Measurements from ENCODE around the gene CRK. TPM values are rescaled to one million over a fixed set of nuclear protein-coding genes. Genes with fewer than 3 reads are reported as not detected.

Gene CRK
- total and polyA plus RNA-seq, 10 of the 15 experiments (the other 5 are each of a cell fraction or from before 2014, with no cell fraction given) = 11.1 to 23.8 (median 20.5) TPM

DNA sequence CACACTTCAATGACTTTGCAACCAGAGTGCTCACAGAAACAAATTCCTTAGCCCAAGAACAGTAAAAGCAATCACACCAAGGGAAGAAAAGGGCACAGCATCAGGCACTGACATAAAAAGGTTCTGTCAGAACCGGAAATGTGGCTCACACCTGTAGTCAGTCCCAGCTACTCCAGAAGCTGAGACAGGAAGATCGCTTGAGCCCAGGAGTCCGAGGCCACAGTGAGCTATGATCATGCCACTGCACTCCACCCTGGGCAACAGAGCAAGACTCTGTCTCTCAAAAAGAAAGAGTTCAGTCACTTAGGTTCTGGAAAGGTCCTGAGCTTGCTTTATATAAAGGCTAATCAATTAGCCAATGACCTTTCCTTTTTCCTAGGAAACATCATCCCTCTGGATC, 78.7 kb downstream of the CRK start:
- H3K79me2 ChIP-seq (ENCODE audit: control insufficient read depth, insufficient read depth, low read length) = peaks cover 96% of the 10 kb centered on the region
- H3K27me3 ChIP-seq (replicated peaks in 1 of 2; ENCODE audit: control insufficient read depth in 2 of 2, insufficient read depth in 2 of 2, low read length in 1 of 2) = no peaks in the 10 kb centered on the region
- H3K9me3 ChIP-seq (replicated peaks; ENCODE audit: control insufficient read depth, insufficient read depth, low read length) = no peaks in the 10 kb centered on the region
- intact Hi-C loops (cut with micrococcal nuclease; ENCODE audit: unreplicated experiment) (no loop called here), in situ Hi-C loops (cut with MboI) (no loop called here)
- POLR2A ChIA-PET = interaction anchor here (0.6 to 2.0 kb wide), 11 partner anchors 10 to 184 kb away, joined by 3 to 18 read pairs (median 5); partner anchors contain the start of gene YWHAE
- H3K36me3 ChIP-seq (ENCODE audit: control insufficient read depth in 2 of 2, insufficient read depth in 2 of 2, low read length in 1 of 2) = peaks cover 9 to 17% of the 10 kb centered on the region in 2 experiments
- ATAC-seq (no peak), DNase-seq (ENCODE audit: low read depth, low spot score) (no peak), FAIRE-seq (no peak)
- H3K4me1 ChIP-seq (ENCODE audit: control insufficient read depth, insufficient read depth, low read length) = peaks cover 75% of the 10 kb centered on the region
- RAD21 ChIA-PET (ENCODE audit: unreplicated experiment) = interaction anchor here (0.9 to 2.9 kb wide), 4 partner anchors 12 to 23 kb away, joined by 3 to 14 read pairs (median 6); partner anchors contain the start of gene YWHAE
- 6% methylated on average over 3 of the region's 3 CpGs for WGBS (ENCODE audit: insufficient coverage, insufficient replicate concordance, low lambda C conversion rate, missing lambda C conversion rate)
- BruUV-seq (replicated peaks) = no TSS peak
- CTCF ChIA-PET = interaction anchor here (0.6 to 4.7 kb wide), 10 partner anchors 8 to 155 kb away, joined by 3 to 42 read pairs (median 4); no protein-coding TSS in a partner anchor
- no peak overlapping the region for H2AFZ ChIP-seq (ENCODE audit: control insufficient read depth, low read depth, low read length)
- H3K9ac ChIP-seq (ENCODE audit: control insufficient read depth, insufficient read depth, low read length) = no peak overlapping the region
- peak overlapping the region; percentile 71 for H3K4me2 ChIP-seq (ENCODE audit: control insufficient read depth, insufficient read depth)
- SMC1A ChIA-PET (ENCODE audit: uncharacterized antibody, unreplicated experiment) = interaction anchor here (1.4 to 6.7 kb wide), 7 partner anchors 11 to 139 kb away, joined by 3 to 61 read pairs (median 7); partner anchors contain the start of gene INPP5K
- H3K4me3 ChIP-seq = peak overlapping the region; percentile 6; the same call in 1 of the 2 replicates
- peak overlapping the region; percentile 67 for H3K27ac ChIP-seq (ENCODE audit: control insufficient read depth, insufficient read depth)
- peaks cover 37% of the 10 kb centered on the region for H4K20me1 ChIP-seq (ENCODE audit: control insufficient read depth, insufficient read depth)
- TF ChIP-seq YY1 (IDR thresholded peaks at IDR 0.05; ENCODE audit: low read depth, low read length) (no peak), TARDBP (IDR thresholded peaks at IDR 0.05; ENCODE audit: borderline replicate concordance) (no peak), CHD1 (IDR thresholded peaks at IDR 0.05; ENCODE audit: low read depth, low read length) (no peak), ZNF622 (IDR thresholded peaks at IDR 0.05) (no peak), ZBED1 (IDR thresholded peaks at IDR 0.05; ENCODE audit: borderline replicate concordance) (no peak), TCF12 (IDR thresholded peaks at IDR 0.05; ENCODE audit: low read depth, low read length) (no peak), SIX5 (IDR thresholded peaks at IDR 0.05; ENCODE audit: low read depth, low read length, severe bottlenecking) (no peak), HDAC6 (IDR thresholded peaks at IDR 0.05; ENCODE audit: unreplicated experiment) (no peak), CBX3 (IDR thresholded peaks at IDR 0.05; ENCODE audit: borderline replicate concordance, low read depth) (no peak)
- TF ChIP-seq, protein P1, sequence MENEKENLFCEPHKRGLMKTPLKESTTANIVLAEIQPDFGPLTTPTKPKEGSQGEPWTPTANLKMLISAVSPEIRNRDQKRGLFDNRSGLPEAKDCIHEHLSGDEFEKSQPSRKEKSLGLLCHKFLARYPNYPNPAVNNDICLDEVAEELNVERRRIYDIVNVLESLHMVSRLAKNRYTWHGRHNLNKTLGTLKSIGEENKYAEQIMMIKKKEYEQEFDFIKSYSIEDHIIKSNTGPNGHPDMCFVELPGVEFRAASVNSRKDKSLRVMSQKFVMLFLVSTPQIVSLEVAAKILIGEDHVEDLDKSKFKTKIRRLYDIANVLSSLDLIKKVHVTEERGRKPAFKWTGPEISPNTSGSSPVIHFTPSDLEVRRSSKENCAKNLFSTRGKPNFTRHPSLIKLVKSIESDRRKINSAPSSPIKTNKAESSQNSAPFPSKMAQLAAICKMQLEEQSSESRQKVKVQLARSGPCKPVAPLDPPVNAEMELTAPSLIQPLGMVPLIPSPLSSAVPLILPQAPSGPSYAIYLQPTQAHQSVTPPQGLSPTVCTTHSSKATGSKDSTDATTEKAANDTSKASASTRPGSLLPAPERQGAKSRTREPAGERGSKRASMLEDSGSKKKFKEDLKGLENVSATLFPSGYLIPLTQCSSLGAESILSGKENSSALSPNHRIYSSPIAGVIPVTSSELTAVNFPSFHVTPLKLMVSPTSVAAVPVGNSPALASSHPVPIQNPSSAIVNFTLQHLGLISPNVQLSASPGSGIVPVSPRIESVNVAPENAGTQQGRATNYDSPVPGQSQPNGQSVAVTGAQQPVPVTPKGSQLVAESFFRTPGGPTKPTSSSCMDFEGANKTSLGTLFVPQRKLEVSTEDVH (IDR thresholded peaks at IDR 0.05; ENCODE audit: low read depth, partially characterized antibody) = no peak
- TF ChIP-seq, protein P2, sequence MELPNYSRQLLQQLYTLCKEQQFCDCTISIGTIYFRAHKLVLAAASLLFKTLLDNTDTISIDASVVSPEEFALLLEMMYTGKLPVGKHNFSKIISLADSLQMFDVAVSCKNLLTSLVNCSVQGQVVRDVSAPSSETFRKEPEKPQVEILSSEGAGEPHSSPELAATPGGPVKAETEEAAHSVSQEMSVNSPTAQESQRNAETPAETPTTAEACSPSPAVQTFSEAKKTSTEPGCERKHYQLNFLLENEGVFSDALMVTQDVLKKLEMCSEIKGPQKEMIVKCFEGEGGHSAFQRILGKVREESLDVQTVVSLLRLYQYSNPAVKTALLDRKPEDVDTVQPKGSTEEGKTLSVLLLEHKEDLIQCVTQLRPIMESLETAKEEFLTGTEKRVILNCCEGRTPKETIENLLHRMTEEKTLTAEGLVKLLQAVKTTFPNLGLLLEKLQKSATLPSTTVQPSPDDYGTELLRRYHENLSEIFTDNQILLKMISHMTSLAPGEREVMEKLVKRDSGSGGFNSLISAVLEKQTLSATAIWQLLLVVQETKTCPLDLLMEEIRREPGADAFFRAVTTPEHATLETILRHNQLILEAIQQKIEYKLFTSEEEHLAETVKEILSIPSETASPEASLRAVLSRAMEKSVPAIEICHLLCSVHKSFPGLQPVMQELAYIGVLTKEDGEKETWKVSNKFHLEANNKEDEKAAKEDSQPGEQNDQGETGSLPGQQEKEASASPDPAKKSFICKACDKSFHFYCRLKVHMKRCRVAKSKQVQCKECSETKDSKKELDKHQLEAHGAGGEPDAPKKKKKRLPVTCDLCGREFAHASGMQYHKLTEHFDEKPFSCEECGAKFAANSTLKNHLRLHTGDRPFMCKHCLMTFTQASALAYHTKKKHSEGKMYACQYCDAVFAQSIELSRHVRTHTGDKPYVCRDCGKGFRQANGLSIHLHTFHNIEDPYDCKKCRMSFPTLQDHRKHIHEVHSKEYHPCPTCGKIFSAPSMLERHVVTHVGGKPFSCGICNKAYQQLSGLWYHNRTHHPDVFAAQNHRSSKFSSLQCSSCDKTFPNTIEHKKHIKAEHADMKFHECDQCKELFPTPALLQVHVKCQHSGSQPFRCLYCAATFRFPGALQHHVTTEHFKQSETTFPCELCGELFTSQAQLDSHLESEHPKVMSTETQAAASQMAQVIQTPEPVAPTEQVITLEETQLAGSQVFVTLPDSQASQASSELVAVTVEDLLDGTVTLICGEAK (IDR thresholded peaks at IDR 0.05; ENCODE audit: borderline replicate concordance) = no peak
- TF ChIP-seq, protein P3, sequence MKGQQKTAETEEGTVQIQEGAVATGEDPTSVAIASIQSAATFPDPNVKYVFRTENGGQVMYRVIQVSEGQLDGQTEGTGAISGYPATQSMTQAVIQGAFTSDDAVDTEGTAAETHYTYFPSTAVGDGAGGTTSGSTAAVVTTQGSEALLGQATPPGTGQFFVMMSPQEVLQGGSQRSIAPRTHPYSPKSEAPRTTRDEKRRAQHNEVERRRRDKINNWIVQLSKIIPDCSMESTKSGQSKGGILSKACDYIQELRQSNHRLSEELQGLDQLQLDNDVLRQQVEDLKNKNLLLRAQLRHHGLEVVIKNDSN (IDR thresholded peaks at IDR 0.05; ENCODE audit: borderline replicate concordance, extremely low read length, insufficient read depth, low read depth, low read length) = no peak
- TF ChIP-seq, protein P4, sequence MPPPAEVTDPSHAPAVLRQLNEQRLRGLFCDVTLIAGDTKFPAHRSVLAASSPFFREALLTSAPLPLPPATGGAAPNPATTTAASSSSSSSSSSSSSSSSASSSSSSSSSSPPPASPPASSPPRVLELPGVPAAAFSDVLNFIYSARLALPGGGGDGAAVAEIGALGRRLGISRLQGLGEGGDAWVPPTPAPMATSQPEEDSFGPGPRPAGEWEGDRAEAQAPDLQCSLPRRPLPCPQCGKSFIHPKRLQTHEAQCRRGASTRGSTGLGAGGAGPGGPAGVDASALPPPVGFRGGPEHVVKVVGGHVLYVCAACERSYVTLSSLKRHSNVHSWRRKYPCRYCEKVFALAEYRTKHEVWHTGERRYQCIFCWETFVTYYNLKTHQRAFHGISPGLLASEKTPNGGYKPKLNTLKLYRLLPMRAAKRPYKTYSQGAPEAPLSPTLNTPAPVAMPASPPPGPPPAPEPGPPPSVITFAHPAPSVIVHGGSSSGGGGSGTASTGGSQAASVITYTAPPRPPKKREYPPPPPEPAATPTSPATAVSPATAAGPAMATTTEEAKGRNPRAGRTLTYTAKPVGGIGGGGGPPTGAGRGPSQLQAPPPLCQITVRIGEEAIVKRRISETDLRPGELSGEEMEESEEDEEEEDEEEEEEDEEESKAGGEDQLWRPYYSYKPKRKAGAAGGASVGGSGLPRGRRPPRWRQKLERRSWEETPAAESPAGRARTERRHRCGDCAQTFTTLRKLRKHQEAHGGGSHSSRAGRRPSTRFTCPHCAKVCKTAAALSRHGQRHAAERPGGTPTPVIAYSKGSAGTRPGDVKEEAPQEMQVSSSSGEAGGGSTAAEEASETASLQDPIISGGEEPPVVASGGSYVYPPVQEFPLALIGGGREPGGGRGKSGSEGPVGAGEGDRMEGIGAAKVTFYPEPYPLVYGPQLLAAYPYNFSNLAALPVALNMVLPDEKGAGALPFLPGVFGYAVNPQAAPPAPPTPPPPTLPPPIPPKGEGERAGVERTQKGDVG (CRISPR knock-in tag; IDR thresholded peaks at IDR 0.05) = no peak
